ENCODE results near the gene CCDC12. TPM values are rescaled to one million over a fixed set of nuclear protein-coding genes. Genes with fewer than 3 reads are reported as not detected.

Gene CCDC12
- total RNA-seq, 2 donors from 2014 or later = 46.7 to 47.8 TPM

DNA sequence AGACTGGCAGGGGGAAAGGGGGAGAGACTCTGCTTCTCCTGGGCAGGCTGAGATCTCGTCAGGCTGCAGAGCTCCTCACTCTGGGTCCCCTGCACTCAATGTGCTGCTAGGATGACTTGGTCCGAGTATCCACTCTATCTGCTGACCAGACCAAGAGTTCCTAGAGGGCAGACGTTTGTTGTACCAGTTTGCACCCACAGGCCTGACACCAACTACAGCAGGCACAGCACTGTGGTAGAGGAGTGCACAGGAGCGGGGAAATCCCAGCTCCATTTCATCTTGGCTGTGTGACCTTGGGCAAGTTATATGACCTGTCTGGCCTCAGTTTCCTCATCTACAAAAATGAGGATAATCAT lies 29.0 kb downstream of the CCDC12 start:
- Histone ChIP-seq H3K9ac (ENCODE audit: extremely low read depth, low read length, poor library complexity, severe bottlenecking) (no peak overlapping the region), H3K27ac (ENCODE audit: low read depth, low read length) (no peak overlapping the region), H3K36me3 (ENCODE audit: control insufficient read depth, insufficient read depth, low read length) (peaks cover 28% of the 10 kb centered on the region), H3K4me1 (ENCODE audit: control insufficient read depth, insufficient read depth, low read length) (peaks cover 51% of the 10 kb centered on the region), H3K9me3 (ENCODE audit: control insufficient read depth, low read length) (no peaks in the 10 kb centered on the region), H3K4me3 (ENCODE audit: low read length) (peak overlapping the region; percentile 6), H3K27me3 (ENCODE audit: control insufficient read depth, insufficient read depth, low read length, poor library complexity, severe bottlenecking) (no peaks in the 10 kb centered on the region)
- Mint-ChIP-seq H3K27ac (peak overlapping the region; percentile 33), H3K4me1 (peaks cover 72% of the 10 kb centered on the region), H3K9me3 (no peaks in the 10 kb centered on the region), H3K36me3 (ENCODE audit: low read depth) (peaks cover 25% of the 10 kb centered on the region), H3K27me3 (ENCODE audit: insufficient read depth) (no peaks in the 10 kb centered on the region), H3K4me3 (no peak overlapping the region)
- no peak for DNase-seq
- TF ChIP-seq, protein P1, sequence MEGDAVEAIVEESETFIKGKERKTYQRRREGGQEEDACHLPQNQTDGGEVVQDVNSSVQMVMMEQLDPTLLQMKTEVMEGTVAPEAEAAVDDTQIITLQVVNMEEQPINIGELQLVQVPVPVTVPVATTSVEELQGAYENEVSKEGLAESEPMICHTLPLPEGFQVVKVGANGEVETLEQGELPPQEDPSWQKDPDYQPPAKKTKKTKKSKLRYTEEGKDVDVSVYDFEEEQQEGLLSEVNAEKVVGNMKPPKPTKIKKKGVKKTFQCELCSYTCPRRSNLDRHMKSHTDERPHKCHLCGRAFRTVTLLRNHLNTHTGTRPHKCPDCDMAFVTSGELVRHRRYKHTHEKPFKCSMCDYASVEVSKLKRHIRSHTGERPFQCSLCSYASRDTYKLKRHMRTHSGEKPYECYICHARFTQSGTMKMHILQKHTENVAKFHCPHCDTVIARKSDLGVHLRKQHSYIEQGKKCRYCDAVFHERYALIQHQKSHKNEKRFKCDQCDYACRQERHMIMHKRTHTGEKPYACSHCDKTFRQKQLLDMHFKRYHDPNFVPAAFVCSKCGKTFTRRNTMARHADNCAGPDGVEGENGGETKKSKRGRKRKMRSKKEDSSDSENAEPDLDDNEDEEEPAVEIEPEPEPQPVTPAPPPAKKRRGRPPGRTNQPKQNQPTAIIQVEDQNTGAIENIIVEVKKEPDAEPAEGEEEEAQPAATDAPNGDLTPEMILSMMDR (conservative IDR thresholded peaks at IDR 0.05) = no peak
- 90 to 95% methylated on average over 2 to 4 of the region's 4 CpGs for WGBS, 2 experiments (ENCODE audit: insufficient coverage in 1 of 2, insufficient read length in 1 of 2)

DNA sequence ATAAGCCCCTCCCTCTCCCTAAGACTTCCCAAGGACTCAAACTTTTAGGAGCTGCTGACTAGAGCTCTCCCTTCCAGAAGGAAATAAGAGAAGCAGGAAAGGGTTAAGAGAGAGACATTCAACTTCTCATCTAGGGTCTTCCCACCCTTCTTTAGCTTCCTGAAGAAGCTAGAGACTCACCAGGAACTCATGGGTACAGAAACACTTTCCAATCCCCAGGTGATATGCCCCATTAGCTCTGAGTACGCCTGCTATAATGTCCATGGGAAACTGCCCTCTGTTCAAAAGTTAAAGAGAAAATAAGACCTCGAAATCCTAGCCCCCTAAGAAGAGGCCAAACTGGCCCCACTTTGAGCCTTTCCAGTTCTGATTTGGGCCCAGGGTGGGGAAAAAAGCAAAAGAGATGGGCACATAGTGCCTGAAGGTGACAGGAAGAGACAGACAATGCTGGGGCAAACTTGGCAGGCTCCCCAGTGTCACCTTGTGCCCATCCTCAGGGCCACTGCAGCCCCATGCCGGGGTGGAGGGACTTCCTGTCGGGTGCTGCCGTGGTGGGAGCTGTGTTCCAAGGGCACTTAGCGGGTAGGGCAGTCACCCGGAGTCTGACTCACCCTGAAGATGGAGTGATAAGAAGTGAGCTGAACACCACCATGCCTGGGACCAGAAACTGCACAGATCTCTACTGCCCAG lies 29.5 kb downstream of the CCDC12 start:
- Histone ChIP-seq H3K9me3 (ENCODE audit: control insufficient read depth, low read length) (no peaks in the 10 kb centered on the region), H3K27me3 (ENCODE audit: control insufficient read depth, insufficient read depth, low read length, poor library complexity, severe bottlenecking) (no peaks in the 10 kb centered on the region), H3K9ac (ENCODE audit: extremely low read depth, low read length, poor library complexity, severe bottlenecking) (no peak overlapping the region), H3K4me3 (ENCODE audit: low read length) (no peak overlapping the region), H3K4me1 (ENCODE audit: control insufficient read depth, insufficient read depth, low read length) (peaks cover 51% of the 10 kb centered on the region), H3K27ac (ENCODE audit: low read depth, low read length) (no peak overlapping the region), H3K36me3 (ENCODE audit: control insufficient read depth, insufficient read depth, low read length) (peaks cover 24% of the 10 kb centered on the region)
- WGBS, 2 experiments (ENCODE audit: insufficient coverage in 1 of 2, insufficient read length in 1 of 2) = 65 to 81% methylated on average over 4 to 7 of the region's 7 CpGs
- Mint-ChIP-seq H3K36me3 (ENCODE audit: low read depth) (peaks cover 22% of the 10 kb centered on the region), H3K9me3 (no peaks in the 10 kb centered on the region), H3K4me1 (peaks cover 77% of the 10 kb centered on the region), H3K4me3 (no peak overlapping the region), H3K27ac (peak overlapping the region; percentile 72), H3K27me3 (ENCODE audit: insufficient read depth) (no peaks in the 10 kb centered on the region)
- TF ChIP-seq, protein P1 (conservative IDR thresholded peaks at IDR 0.05) = no peak
- no peak for DNase-seq

DNA sequence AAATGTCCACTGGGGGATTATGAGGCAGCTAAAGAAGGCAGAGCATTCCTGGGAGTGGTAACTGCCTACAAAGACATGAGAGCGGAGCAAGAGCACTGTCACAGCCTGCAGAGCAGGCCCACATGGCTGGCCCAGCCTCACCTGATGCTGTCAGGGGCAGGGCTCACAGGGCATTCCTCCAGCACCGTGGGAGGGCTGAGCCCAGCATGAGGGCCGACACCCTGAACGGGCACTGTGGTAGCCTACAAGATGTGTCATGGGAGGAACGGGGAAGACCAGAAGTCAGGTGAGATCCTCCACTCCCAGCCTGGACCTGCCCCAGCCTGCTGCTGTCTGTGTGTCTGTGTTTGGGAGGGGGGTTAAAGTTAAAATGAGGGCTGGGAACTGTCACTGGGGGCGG lies 30.1 kb downstream of the CCDC12 start:
- H3K36me3 ChIP-seq (ENCODE audit: control insufficient read depth, insufficient read depth, low read length) = peaks cover 24% of the 10 kb centered on the region
- WGBS, 2 experiments (ENCODE audit: insufficient coverage in 1 of 2, insufficient read length in 1 of 2) = 82 to 100% methylated on average over 2 to 6 of the region's 6 CpGs
- Mint-ChIP-seq H3K27me3 (ENCODE audit: insufficient read depth) (no peaks in the 10 kb centered on the region), H3K27ac (peak overlapping the region; percentile 83), H3K4me3 (no peak overlapping the region), H3K9me3 (no peaks in the 10 kb centered on the region), H3K4me1 (peaks cover 77% of the 10 kb centered on the region), H3K36me3 (ENCODE audit: low read depth) (peaks cover 19% of the 10 kb centered on the region)
- H3K9ac ChIP-seq (ENCODE audit: extremely low read depth, low read length, poor library complexity, severe bottlenecking) = no peak overlapping the region
- H3K4me1 ChIP-seq (ENCODE audit: control insufficient read depth, insufficient read depth, low read length) = peaks cover 51% of the 10 kb centered on the region
- no peaks in the 10 kb centered on the region for H3K27me3 ChIP-seq (ENCODE audit: control insufficient read depth, insufficient read depth, low read length, poor library complexity, severe bottlenecking)
- H3K4me3 ChIP-seq (ENCODE audit: low read length) = no peak overlapping the region
- no peak overlapping the region for H3K27ac ChIP-seq (ENCODE audit: low read depth, low read length)
- DNase-seq = peak; percentile 74
- H3K9me3 ChIP-seq (ENCODE audit: control insufficient read depth, low read length) = no peaks in the 10 kb centered on the region
- TF ChIP-seq, protein P1 (conservative IDR thresholded peaks at IDR 0.05) = no peak
